Panc1 (cell line): Measurements from ENCODE around the gene SPACA7.

Experiments used
- POLR2AphosphoS5 ChIP-seq: IDR thresholded peaks from 2 replicates; pipeline ENCODE4 v1.6.1; 2012; ENCODE audit warnings: mild to moderate bottlenecking, low read depth, low read length, moderate library complexity
- TCF7L2 ChIP-seq: IDR thresholded peaks from 2 replicates; pipeline ENCODE4 v1.6.1; 2011; ENCODE audit warnings: mild to moderate bottlenecking, low read depth, low read length, inconsistent platforms
- TF ChIP-seq, protein P1 (sequence below): fragments of 450-650 bp; IDR thresholded peaks from 2 replicates; pipeline ENCODE4 v1.5.1; 2017; ENCODE audit warnings: mild to moderate bottlenecking

GRCh38 chr13:112331675-112332074, 44.5 kb upstream of the SPACA7 start:
- no peak for TF ChIP-seq TCF7L2
- TF ChIP-seq, protein P1, sequence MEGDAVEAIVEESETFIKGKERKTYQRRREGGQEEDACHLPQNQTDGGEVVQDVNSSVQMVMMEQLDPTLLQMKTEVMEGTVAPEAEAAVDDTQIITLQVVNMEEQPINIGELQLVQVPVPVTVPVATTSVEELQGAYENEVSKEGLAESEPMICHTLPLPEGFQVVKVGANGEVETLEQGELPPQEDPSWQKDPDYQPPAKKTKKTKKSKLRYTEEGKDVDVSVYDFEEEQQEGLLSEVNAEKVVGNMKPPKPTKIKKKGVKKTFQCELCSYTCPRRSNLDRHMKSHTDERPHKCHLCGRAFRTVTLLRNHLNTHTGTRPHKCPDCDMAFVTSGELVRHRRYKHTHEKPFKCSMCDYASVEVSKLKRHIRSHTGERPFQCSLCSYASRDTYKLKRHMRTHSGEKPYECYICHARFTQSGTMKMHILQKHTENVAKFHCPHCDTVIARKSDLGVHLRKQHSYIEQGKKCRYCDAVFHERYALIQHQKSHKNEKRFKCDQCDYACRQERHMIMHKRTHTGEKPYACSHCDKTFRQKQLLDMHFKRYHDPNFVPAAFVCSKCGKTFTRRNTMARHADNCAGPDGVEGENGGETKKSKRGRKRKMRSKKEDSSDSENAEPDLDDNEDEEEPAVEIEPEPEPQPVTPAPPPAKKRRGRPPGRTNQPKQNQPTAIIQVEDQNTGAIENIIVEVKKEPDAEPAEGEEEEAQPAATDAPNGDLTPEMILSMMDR, result no peak
- no peak for TF ChIP-seq POLR2AphosphoS5
